ENCODE results near the gene POM121L12. TPM values are rescaled to one million over a fixed set of nuclear protein-coding genes. Genes with fewer than 3 reads are reported as not detected.

Gene POM121L12
- total RNA-seq, 1 donor from 2014 or later, result not detected

- H3K4me3 ChIP-seq, result no peak overlapping the region
- H3K36me3 ChIP-seq, result no peaks in the 10 kb centered on the region
- no peak for DNase-seq (ENCODE audit: extremely low spot score in 2 of 2)
- no peaks in the 10 kb centered on the region for H3K4me1 ChIP-seq
- TF ChIP-seq POLR2A (IDR thresholded peaks at IDR 0.05), result no peak
- no peak for TF ChIP-seq CTCF (IDR thresholded peaks at IDR 0.05)
- no peak for TF ChIP-seq POLR2AphosphoS5 (IDR thresholded peaks at IDR 0.05; ENCODE audit: insufficient read depth in 1 of 2, low read depth in 1 of 2)
- no peaks in the 10 kb centered on the region for H3K9me3 ChIP-seq
- no peaks in the 10 kb centered on the region for H3K27me3 ChIP-seq
- intact Hi-C loops (cut with DNase I), result no loop called here
- no peak overlapping the region for H3K27ac ChIP-seq
Measured at GRCh38 chr7:53022893-53023292, 12.5 kb upstream of the POM121L12 start.

GRCh38 chr7:53048638-53049037, 13.2 kb downstream of the POM121L12 start:
- TF ChIP-seq CTCF (IDR thresholded peaks at IDR 0.05), result no peak
- H3K4me1 ChIP-seq, result no peaks in the 10 kb centered on the region
- no peaks in the 10 kb centered on the region for H3K27me3 ChIP-seq
- no peaks in the 10 kb centered on the region for H3K9me3 ChIP-seq
- DNase-seq (ENCODE audit: extremely low spot score in 2 of 2), result no peak
- no peak overlapping the region for H3K4me3 ChIP-seq
- no peaks in the 10 kb centered on the region for H3K36me3 ChIP-seq
- no peak overlapping the region for H3K27ac ChIP-seq
- intact Hi-C loops (cut with DNase I), result no loop called here

- no peaks in the 10 kb centered on the region for H3K27me3 ChIP-seq
- H3K9me3 ChIP-seq, result no peaks in the 10 kb centered on the region
- no peaks in the 10 kb centered on the region for H3K36me3 ChIP-seq
- intact Hi-C loops (cut with DNase I), result no loop called here
- DNase-seq (ENCODE audit: extremely low spot score in 2 of 2), result no peak
- H3K4me3 ChIP-seq, result no peak overlapping the region
- H3K27ac ChIP-seq, result no peak overlapping the region
- TF ChIP-seq POLR2A (IDR thresholded peaks at IDR 0.05) (no peak), CTCF (IDR thresholded peaks at IDR 0.05) (no peak), POLR2AphosphoS5 (IDR thresholded peaks at IDR 0.05; ENCODE audit: insufficient read depth in 1 of 2, low read depth in 1 of 2) (no peak)
- H3K4me1 ChIP-seq, result no peaks in the 10 kb centered on the region
Measured at GRCh38 chr7:53050433-53050832, 15.0 kb downstream of the POM121L12 start.

- H3K4me3 ChIP-seq, result no peak overlapping the region
- no peak overlapping the region for H3K27ac ChIP-seq
- H3K36me3 ChIP-seq, result no peaks in the 10 kb centered on the region
- TF ChIP-seq POLR2A (IDR thresholded peaks at IDR 0.05), result no peak
- TF ChIP-seq CTCF (IDR thresholded peaks at IDR 0.05), result no peak
- TF ChIP-seq POLR2AphosphoS5 (IDR thresholded peaks at IDR 0.05; ENCODE audit: insufficient read depth in 1 of 2, low read depth in 1 of 2), result no peak
- no peak for DNase-seq (ENCODE audit: extremely low spot score in 2 of 2)
- no peaks in the 10 kb centered on the region for H3K27me3 ChIP-seq
- H3K9me3 ChIP-seq, result no peaks in the 10 kb centered on the region
- intact Hi-C loops (cut with DNase I), result no loop called here
- no peaks in the 10 kb centered on the region for H3K4me1 ChIP-seq
Measured at GRCh38 chr7:53059591-53059990, 24.2 kb downstream of the POM121L12 start.

GRCh38 chr7:53060066-53060465, 24.6 kb downstream of the POM121L12 start:
- TF ChIP-seq POLR2A (IDR thresholded peaks at IDR 0.05) (no peak), CTCF (IDR thresholded peaks at IDR 0.05) (no peak), POLR2AphosphoS5 (IDR thresholded peaks at IDR 0.05; ENCODE audit: insufficient read depth in 1 of 2, low read depth in 1 of 2) (no peak)
- Histone ChIP-seq H3K4me3 (no peak overlapping the region), H3K9me3 (no peaks in the 10 kb centered on the region), H3K4me1 (no peaks in the 10 kb centered on the region), H3K27me3 (no peaks in the 10 kb centered on the region), H3K36me3 (no peaks in the 10 kb centered on the region), H3K27ac (no peak overlapping the region)
- intact Hi-C loops (cut with DNase I), result no loop called here
- no peak for DNase-seq (ENCODE audit: extremely low spot score in 2 of 2)
